Testis (tissue), 3 donors: ENCODE results near the gene LSM3. TPM values are rescaled to one million over a fixed set of nuclear protein-coding genes. Genes with fewer than 3 reads are reported as not detected.

Experiments
- DNase-seq: peaks from one replicate; pipeline ENCODE4 v3.0.0-alpha.2; 2019
- H3K27ac ChIP-seq, 2 donors: fragments of 200-600 bp; sonication (generic); one replicate each; pipeline ENCODE4 v1.5.1; 2019
- H3K27me3 ChIP-seq: fragments of 200-600 bp; sonication (generic); one replicate; pipeline ENCODE4 v1.5.1; 2019
- H3K36me3 ChIP-seq: fragments of 200-600 bp; sonication (generic); one replicate; pipeline ENCODE4 v1.5.1; 2017; ENCODE audit warnings: low read depth; ENCODE audit errors: missing control alignments
- H3K4me1 ChIP-seq: fragments of 200-600 bp; sonication (generic); one replicate; pipeline ENCODE4 v1.5.1; 2019
- H3K4me3 ChIP-seq, 2 donors: fragments of 200-600 bp; sonication (generic); one replicate each; pipeline ENCODE4 v1.5.1; 2017 to 2019
- H3K9me3 ChIP-seq: fragments of 200-600 bp; sonication (generic); one replicate; pipeline ENCODE4 v1.5.1; 2017
- CTCF ChIP-seq, 3 experiments: fragments of 450-650 bp in 2 of 3; fragments of 200-600 bp in 1 of 3; sonication (generic) in 1 of 3; IDR thresholded peaks; one replicate each; pipeline ENCODE4 v1.5.1; 2016 to 2019; ENCODE audit warnings: antibody characterized with exemption in 3 of 3, mild to moderate bottlenecking in 2 of 3, moderate library complexity in 1 of 3
- POLR2A ChIP-seq: fragments of 450-650 bp; IDR thresholded peaks from one replicate; pipeline ENCODE4 v1.6.1; 2017; ENCODE audit warnings: antibody characterized with exemption, mild to moderate bottlenecking, moderate library complexity
- WGBS, 2 donors: methylation state at CpG; one replicate each; pipeline ENCODE4 v1.1.5; 2018; 5-methylcytosine and 5-hydroxymethylcytosine counted together
- intact Hi-C: fragments of 100-400 bp; cut with DNase I; formaldehyde crosslinking; loops from one replicate; pipeline ENCODE4 v1.15.1; 2023; ENCODE audit warnings: low total_unique reads
- polyA plus RNA-seq: library from polyadenylated mRNA; stranded (reverse); fragments of 350-450 nt; fragmentation: Illumina TruSeq; extraction: RNeasy Lipid Tissue Mini Kit (QIAGEN cat#74804); gene quantifications from one replicate; pipeline ENCODE4 v1.2.3, GENCODE V29; 2014; ENCODE audit warnings: low read depth, low replicate concordance; ENCODE audit not compliant: insufficient read depth
- total RNA-seq, 2 donors: library from RNA; depleted of rRNA; stranded (reverse); fragments of >200 nt; gene quantifications; one replicate each; pipeline ENCODE4 v1.2.3, GENCODE V29; 2016

LSM3 gene
- total and polyA plus RNA-seq, 3 donors from 2014 or later: 13.6 to 21.2 (median 14.9) TPM

DNA sequence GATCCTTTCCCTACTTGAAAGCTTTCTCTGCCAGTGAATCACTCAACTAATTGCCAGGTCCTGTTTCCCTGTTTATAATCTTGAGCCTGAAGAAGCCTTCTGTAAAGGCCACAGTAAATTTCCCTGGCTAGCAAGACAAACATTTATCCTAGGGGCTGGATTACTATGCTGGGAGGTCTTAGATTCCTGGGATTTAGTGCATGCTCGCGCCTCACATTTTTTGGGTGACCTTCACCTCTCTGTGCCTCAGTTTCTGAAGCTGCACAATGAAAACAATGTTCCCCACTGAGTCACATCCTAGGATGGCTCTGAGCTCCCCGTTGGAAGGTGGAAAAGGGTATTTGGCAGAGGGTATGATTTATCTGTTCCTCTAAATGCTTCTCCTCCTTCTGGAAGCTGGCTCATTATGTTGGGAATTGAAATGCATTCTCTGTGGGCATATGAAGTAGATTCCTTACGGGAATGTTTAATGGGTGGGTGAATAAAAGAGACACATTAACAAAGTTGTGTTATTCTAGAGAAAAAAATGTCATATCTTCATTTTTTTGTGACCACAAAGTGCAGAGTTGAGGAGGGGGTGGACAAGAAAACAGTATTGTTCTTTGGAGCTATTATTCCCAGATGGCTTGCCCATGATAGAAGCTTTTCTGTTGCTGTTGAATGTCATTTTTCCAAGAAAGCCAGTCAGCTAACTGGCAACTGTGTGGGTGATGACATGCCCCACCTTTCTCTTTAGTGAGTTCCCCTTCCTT, 32.4 kb downstream of the LSM3 start:
- Histone ChIP-seq H3K9me3 (no peaks in the 10 kb centered on the region), H3K4me1 (no peaks in the 10 kb centered on the region), H3K27me3 (no peaks in the 10 kb centered on the region), H3K4me3 (no peak overlapping the region), H3K27ac (no peak overlapping the region), H3K36me3 (no peaks in the 10 kb centered on the region)
- intact Hi-C loops: no loop called here
- TF ChIP-seq CTCF (IDR thresholded peaks at IDR 0.05) (no peak), POLR2A (no peak)
- DNase-seq: no peak
- 61 to 64% methylated on average over 4 of the region's 4 CpGs for WGBS, 2 donors

GRCh38 chr3:14211621-14212020, 33.0 kb downstream of the LSM3 start:
- no peak overlapping the region for H3K27ac ChIP-seq
- 74 to 81% methylated on average over 4 of the region's 4 CpGs for WGBS, 2 donors
- TF ChIP-seq POLR2A (no peak), CTCF (IDR thresholded peaks at IDR 0.05) (no peak)
- no peaks in the 10 kb centered on the region for H3K36me3 ChIP-seq
- DNase-seq: no peak
- intact Hi-C loops: no loop called here
- H3K4me3 ChIP-seq: no peak overlapping the region
- H3K4me1 ChIP-seq: no peaks in the 10 kb centered on the region
- no peaks in the 10 kb centered on the region for H3K27me3 ChIP-seq
- H3K9me3 ChIP-seq: no peaks in the 10 kb centered on the region

GRCh38 chr3:14212032-14212431, 33.4 kb downstream of the LSM3 start:
- Histone ChIP-seq H3K36me3 (no peaks in the 10 kb centered on the region), H3K4me1 (no peaks in the 10 kb centered on the region), H3K4me3 (no peak overlapping the region), H3K27me3 (no peaks in the 10 kb centered on the region), H3K27ac (no peak overlapping the region), H3K9me3 (no peaks in the 10 kb centered on the region)
- DNase-seq: no peak
- TF ChIP-seq CTCF (IDR thresholded peaks at IDR 0.05) (no peak), POLR2A (no peak)
- WGBS, 2 donors: 96 to 98% methylated on average over 3 of the region's 3 CpGs
- intact Hi-C loops: no loop called here

DNA sequence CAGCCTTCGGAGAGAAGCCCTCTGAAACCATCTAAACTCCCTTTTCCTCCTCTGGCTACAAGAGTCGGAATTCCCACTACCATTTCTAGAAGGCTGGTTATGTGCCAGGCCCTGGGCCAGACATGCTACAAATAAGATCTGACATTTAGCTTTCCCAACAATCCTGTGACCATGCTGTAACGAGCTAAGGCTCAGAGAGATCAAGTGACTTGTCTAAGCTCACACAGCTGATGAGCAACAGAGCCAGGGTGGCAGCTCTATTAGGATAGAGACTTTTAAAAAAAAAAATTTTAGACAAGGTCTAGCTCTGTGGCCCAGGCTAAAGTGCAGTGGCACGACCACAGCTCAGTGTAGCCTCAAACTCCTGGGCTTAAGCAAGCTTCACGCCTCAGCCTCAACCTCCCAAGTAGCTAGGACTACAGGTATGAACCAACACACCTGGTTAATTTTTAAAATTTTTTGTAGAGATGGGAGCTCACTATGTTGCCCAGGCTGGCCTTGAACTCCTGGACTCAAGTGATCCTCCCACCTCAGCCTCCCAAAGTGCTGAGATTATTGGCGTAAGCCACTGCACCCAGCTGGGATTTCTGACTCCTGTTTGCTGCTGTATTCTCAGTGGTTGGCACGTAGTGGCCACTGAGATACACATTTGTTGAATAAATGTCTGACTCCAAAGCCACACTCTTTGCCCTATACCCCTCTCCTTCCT, 34.6 kb downstream of the LSM3 start:
- WGBS, 2 donors: 82 to 90% methylated on average over 7 of the region's 7 CpGs
- Histone ChIP-seq H3K27ac (no peak overlapping the region), H3K36me3 (no peaks in the 10 kb centered on the region), H3K27me3 (no peaks in the 10 kb centered on the region), H3K9me3 (no peaks in the 10 kb centered on the region), H3K4me3 (no peak overlapping the region), H3K4me1 (no peaks in the 10 kb centered on the region)
- intact Hi-C loops: no loop called here
- TF ChIP-seq CTCF (IDR thresholded peaks at IDR 0.05): no peak
- no peak for DNase-seq
